Activated T-helper 1 cell treated with anti-CD3 and anti-CD28 coated beads, Interleukin-12 subunit alpha, Interleukin-12 subunit beta, Interleukin-2, Interleukin-4 antibody, amounts not matched to agents 30 ng/mL and 10 ng/mL and 1 ng/mL, durations not matched to agents 14 hours and 24 hours and 36 hours (primary cell): Measurements from ENCODE around the gene PNMA3. TPM values are rescaled to one million over a fixed set of nuclear protein-coding genes. Genes with fewer than 3 reads are reported as not detected.
"Not testable (repeated sequence)": the region's sequence is repeated elsewhere in the genome, so short reads cannot be mapped to it uniquely, and the experiment has no call there.

Experiments
- DNase-seq: peaks from one replicate; pipeline ENCODE4 v3.0.0; 2021; ENCODE audit warnings: low spot score
- H3K27ac Mint-ChIP-seq: one replicate; pipeline ENCODE4 v1.8.0; 2021; ENCODE audit warnings: mild to moderate bottlenecking, mixed read lengths
- H3K27me3 Mint-ChIP-seq: one replicate; pipeline ENCODE4 v1.8.0; 2022; ENCODE audit warnings: mild to moderate bottlenecking, moderate library complexity, mixed read lengths; ENCODE audit not compliant: insufficient read depth
- H3K36me3 Mint-ChIP-seq: one replicate; pipeline ENCODE4 v1.8.0; 2021; ENCODE audit warnings: low read depth, mixed read lengths
- H3K4me1 Mint-ChIP-seq: one replicate; pipeline ENCODE4 v1.8.0; 2021; ENCODE audit warnings: low read depth, mixed read lengths
- H3K4me3 Mint-ChIP-seq: one replicate; pipeline ENCODE4 v1.8.0; 2021; ENCODE audit warnings: mild to moderate bottlenecking, moderate library complexity, mixed read lengths
- H3K9me3 Mint-ChIP-seq: one replicate; pipeline ENCODE4 v1.8.0; 2021; ENCODE audit warnings: mixed read lengths
- intact Hi-C: fragments of 100-400 bp; cut with micrococcal nuclease; formaldehyde crosslinking; loops from one replicate; pipeline ENCODE4 v1.15.1; 2024
- total RNA-seq: library from RNA; stranded (reverse); gene quantifications from 2 replicates; pipeline ENCODE4 v1.2.3, GENCODE V29; 2022

Gene PNMA3
- total RNA-seq, 1 donor from 2014 or later = 0.67 TPM

DNA sequence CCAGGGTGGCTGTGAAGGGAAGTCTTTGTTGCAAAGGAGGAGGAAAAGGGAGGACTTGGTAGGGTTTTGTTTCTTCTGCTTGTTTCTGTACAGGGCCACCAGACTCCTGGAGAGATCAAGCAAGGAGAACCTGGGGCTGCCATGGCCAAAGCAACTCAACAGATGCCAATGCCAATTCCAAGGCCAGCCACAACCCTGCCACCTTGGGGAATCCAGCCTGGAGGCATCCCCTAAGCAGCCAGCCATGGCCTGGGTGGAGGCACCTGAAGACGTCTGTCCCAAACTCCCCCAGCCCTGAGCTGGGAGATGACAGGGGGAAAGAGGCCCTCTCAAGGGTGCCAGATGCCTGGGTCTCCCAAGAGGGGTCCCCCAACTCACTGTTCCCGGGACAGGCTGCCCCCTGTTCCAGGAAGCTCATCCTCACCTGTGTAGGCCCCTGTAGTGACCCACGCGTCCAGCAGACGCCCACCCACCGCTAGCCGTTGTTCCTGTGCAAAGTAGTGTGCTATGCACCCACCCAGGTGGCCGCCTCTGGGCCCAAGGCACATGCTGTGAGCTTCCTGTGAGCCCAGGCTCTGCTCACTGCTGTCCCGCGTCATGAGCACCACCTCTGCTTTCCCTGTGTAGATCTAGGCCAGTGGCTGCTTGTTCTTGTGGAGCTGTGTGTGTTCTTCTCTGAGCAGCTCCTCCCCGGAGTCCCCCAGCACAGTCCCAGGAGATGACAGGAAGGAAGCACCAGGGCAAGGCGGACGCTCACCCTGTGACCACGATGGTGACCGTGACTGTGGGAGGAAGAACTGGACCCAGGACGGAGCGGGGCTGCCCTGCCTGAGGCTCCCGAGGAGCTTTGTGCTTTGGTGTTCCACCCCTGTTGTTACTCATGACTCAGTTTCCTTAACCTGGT is 3.2 kb downstream of the PNMA3 start:
- no peak for DNase-seq
- intact Hi-C loops = no loop called here
- Mint-ChIP-seq H3K27me3 (peaks cover 12% of the 10 kb centered on the region), H3K27ac (no peak overlapping the region), H3K4me1 (no peaks in the 10 kb centered on the region), H3K9me3 (no peaks in the 10 kb centered on the region), H3K36me3 (no peaks in the 10 kb centered on the region), H3K4me3 (no peak overlapping the region)

DNA sequence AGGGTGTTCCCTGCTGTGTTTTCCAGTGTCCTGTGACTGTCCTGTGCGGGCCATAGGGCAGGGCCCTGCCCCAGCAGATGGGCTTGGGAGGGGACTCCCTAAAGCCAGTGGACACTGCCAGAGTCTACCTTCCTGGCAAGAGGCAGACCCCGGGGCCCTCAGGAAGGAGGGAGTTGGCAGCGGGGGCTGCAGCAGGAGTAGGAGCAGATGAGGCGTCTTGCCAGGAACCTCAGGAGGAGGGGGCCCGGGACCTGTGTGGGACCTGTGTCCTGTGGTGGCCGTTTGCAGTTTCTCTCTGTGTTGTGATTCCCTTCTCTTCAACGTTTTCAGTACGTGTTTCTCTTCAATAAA is 3.8 kb downstream of the PNMA3 start:
- intact Hi-C loops = no loop called here
- no peak for DNase-seq
- no peaks in the 10 kb centered on the region for H3K36me3 Mint-ChIP-seq
- no peaks in the 10 kb centered on the region for H3K4me1 Mint-ChIP-seq
- no peak overlapping the region for H3K27ac Mint-ChIP-seq
- H3K4me3 Mint-ChIP-seq = no peak overlapping the region
- peaks cover 12% of the 10 kb centered on the region for H3K27me3 Mint-ChIP-seq
- H3K9me3 Mint-ChIP-seq = no peaks in the 10 kb centered on the region

DNA sequence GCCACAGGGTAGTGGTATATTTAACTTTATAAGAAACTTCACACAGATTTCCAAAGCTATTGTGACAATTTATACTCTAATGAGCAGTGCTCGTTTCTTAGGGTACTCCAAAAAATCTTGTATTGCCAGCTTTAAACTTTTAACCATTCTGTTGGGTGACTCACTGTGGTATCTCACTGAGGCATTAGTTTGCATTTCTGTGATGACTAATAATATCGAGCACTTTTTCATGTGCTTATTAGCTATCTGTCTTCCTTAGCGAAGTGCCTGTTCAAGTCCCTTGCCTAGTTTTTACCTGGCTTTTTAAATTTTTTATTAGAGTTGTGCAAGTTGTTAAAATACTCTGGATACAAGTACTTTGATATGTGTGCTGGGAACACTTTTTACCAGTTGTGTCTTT is 5.5 kb downstream of the PNMA3 start:
- H3K36me3 Mint-ChIP-seq = no peaks in the 10 kb centered on the region

DNA sequence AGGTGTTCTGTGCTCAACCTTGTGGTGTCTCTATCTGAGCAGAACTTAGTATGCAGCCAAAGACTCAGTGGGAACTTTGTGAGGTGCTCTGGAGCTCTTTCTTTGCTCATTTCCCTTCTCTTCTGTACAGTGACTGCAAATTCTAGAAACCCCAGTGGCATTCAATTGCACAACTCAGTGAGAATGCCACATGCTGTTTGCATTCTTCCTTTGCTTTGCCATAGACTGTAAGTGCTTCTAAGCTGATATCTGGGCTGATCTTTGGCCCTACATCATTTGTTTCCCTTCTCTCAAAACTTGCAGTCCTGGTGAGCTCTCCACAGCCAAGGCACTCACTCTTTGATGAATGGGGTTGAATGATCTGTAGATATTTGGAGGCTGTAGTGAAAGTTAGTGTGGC is 7.0 kb downstream of the PNMA3 start:
- H3K36me3 Mint-ChIP-seq = no peaks in the 10 kb centered on the region
- H3K4me3 Mint-ChIP-seq = no peak overlapping the region
- no peak overlapping the region for H3K27ac Mint-ChIP-seq
- no peaks in the 10 kb centered on the region for H3K9me3 Mint-ChIP-seq
- intact Hi-C loops = no loop called here
- no peaks in the 10 kb centered on the region for H3K4me1 Mint-ChIP-seq
- no peak for DNase-seq
- peaks cover 3% of the 10 kb centered on the region for H3K27me3 Mint-ChIP-seq

More for the DNA sequence above, 5.5 kb downstream of the PNMA3 start:
- no peak for DNase-seq
- no peak overlapping the region for H3K27ac Mint-ChIP-seq
- no peak overlapping the region for H3K4me3 Mint-ChIP-seq
- peaks cover 8% of the 10 kb centered on the region for H3K27me3 Mint-ChIP-seq
- intact Hi-C loops = no loop called here
- no peaks in the 10 kb centered on the region for H3K9me3 Mint-ChIP-seq
- no peaks in the 10 kb centered on the region for H3K4me1 Mint-ChIP-seq

DNA sequence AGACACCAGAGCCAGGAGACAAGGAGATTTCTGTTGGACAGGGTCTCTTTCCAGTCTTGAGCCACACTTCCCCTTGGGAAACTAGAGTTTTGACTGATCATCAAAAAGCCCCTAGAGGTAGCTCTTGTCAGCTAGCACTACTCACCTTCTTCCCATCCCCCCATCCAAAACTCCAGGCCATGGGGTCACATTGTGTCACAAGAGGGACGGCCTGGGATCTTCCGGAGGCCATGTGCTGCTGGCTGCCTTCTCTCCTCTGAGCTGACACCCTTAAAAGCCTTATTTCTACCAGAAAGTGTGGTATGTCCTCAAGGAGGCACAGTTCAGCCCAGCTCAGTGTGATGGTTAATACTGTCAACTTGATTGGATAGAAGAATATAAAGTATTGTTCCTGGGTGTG is 7.8 kb downstream of the PNMA3 start:
- no peak overlapping the region for H3K4me3 Mint-ChIP-seq
- H3K27me3 Mint-ChIP-seq = peaks cover 3% of the 10 kb centered on the region
- no peaks in the 10 kb centered on the region for H3K4me1 Mint-ChIP-seq
- no peak overlapping the region for H3K27ac Mint-ChIP-seq
- no peak for DNase-seq
- intact Hi-C loops = no loop called here
- no peaks in the 10 kb centered on the region for H3K9me3 Mint-ChIP-seq
- no peaks in the 10 kb centered on the region for H3K36me3 Mint-ChIP-seq

DNA sequence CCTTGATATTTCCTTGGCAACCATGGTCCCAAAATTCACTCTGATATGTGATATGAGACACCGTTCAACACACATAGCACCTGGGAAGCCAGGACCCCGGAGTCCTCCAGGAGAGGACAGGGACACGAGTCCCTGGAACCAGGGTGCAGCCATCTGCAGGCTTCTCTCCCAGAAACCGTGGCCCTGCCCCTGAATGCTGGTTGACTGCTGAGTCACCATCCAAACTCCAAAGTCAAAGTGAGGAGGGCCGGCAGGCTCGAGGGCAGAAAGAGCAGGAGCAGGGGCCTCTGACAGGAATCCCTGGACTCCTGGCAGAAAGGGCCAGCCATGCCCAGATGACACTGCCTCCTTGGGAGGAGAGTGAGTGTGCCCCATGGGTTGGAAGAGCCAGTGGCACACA is 9.1 kb downstream of the PNMA3 start:
- no peak for DNase-seq
- Mint-ChIP-seq H3K4me3 (no peak overlapping the region), H3K4me1 (no peaks in the 10 kb centered on the region), H3K36me3 (no peaks in the 10 kb centered on the region), H3K27ac (no peak overlapping the region), H3K27me3 (peaks cover 3% of the 10 kb centered on the region), H3K9me3 (no peaks in the 10 kb centered on the region)
- intact Hi-C loops = no loop called here

DNA sequence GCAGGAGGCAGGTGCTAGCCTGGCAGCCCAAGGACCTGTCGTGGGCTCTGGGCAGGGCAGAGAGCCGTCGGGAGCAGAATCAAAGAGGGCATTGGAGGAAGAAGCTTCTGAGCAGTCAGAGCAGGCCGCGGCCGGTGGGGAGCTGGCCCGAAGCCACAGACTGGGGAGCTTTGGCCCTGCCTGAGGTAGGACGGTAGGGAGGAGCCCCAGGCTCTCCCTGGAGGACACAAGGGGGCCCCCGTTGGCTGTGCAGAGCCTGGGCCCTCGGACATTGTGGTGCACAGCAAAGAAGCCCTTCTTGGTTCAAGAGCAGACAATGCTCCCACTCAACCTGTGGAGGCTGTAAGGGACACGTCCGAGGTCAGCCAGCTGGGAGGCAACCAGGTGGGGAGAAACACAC is 10.1 kb downstream of the PNMA3 start:
- H3K36me3 Mint-ChIP-seq = not testable (repeated sequence)

DNA sequence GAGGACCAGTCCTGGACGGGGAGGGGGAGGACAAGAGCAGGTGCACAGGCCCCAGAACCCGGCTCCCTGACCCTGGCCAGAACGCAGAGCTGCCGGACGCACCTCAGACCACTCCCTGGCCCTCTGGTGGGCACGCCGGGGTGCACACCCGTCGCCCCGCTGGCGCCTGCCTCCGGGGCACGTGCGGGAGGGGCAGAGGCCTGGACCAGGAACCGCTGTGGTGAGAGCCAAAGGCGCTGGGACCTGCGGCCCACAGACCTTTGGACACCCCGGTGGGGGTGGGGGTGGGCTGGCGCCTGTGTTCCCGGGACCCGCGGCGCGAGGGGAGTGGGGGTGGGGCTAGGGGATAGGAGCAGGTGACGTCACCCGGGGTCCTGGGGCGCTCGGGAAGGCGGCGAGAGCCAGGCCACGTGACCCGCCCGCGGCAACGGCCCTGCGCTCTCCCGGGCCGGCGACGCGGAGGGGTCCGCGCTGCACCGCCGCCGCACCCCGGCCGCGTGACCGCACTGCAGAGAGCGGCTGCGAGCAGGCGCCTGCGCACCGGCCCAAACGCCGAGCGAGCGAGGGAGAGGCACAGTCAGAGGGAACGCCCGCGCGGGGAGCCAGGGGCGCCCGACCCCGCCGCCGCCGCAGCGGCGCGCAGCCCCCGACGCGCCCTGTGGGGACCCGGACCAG is 15.8 kb downstream of the PNMA3 start, which contains the start of gene PNMA6A:
Gene PNMA6A, plus strand, starts transcription at position 546 of the 675 bp plus-strand sequence. CDS start 609 bp downstream, outside the sequence.
- not testable (repeated sequence) for H3K27me3 Mint-ChIP-seq, H3K36me3 Mint-ChIP-seq, H3K4me3 Mint-ChIP-seq

More for the DNA sequence above, 10.1 kb downstream of the PNMA3 start:
- H3K27me3 Mint-ChIP-seq, H3K4me1 Mint-ChIP-seq, H3K9me3 Mint-ChIP-seq, H3K4me3 Mint-ChIP-seq, intact Hi-C loops, H3K27ac Mint-ChIP-seq, DNase-seq: not testable (repeated sequence)

DNA sequence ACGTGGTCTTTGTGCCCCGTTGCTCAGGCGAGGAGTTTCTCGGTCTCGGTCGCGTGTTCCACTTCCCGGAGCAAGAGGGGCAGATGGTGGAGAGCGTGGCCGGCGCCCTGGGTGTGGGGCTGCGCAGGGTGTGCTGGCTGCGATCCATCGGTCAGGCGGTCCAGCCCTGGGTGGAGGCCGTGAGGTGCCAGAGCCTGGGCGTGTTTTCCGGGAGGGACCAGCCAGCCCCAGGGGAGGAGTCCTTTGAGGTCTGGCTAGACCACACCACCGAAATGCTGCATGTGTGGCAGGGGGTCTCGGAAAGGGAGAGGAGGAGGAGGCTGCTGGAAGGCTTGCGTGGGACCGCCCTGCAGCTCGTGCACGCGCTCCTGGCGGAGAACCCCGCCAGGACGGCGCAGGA is 17.1 kb downstream of the PNMA3 start:
- H3K27me3 Mint-ChIP-seq, DNase-seq, H3K4me1 Mint-ChIP-seq, H3K36me3 Mint-ChIP-seq, intact Hi-C loops, H3K4me3 Mint-ChIP-seq, H3K27ac Mint-ChIP-seq, H3K9me3 Mint-ChIP-seq: not testable (repeated sequence)

More for the DNA sequence above, 15.8 kb downstream of the PNMA3 start, which contains the start of gene PNMA6A:
- H3K4me1 Mint-ChIP-seq, DNase-seq, H3K9me3 Mint-ChIP-seq, H3K27ac Mint-ChIP-seq, intact Hi-C loops: not testable (repeated sequence)

DNA sequence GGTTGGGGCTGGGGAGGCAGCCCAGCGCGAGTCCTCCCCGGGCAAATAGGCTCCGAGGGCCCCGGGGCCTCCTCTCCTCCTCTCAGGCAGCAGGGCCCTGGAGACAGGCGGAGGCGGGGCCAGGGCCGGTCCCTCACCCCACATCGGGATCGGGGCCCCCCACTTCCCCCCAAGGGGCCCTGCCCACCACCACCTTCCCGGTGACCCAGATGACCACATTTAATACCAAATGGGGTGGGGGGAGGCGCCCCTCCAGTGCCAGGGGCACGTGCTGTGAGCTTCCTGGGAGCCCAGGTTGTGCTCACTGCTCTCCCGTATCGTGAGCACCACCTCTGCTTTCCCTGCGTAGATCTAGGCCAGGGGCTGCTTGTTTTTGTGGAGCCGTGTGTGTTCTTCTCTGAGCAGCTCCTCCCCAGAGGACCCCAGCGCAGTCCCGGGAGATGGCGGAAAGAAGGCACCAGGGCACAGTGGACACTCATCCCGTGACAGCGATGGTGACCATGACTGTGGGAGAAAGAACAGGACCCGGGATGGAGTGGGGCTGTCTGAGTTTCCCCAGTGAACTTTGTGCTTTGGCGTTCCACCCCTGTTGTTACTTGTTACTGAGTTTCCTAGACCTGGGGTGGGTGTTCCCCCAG is 18.1 kb downstream of the PNMA3 start:
- no peaks in the 10 kb centered on the region for H3K36me3 Mint-ChIP-seq
- no peak for DNase-seq
- H3K4me3 Mint-ChIP-seq = no peak overlapping the region
- no peaks in the 10 kb centered on the region for H3K4me1 Mint-ChIP-seq
- no peaks in the 10 kb centered on the region for H3K9me3 Mint-ChIP-seq
- intact Hi-C loops = no loop called here
- H3K27me3 Mint-ChIP-seq = no peaks in the 10 kb centered on the region
- H3K27ac Mint-ChIP-seq = no peak overlapping the region

DNA sequence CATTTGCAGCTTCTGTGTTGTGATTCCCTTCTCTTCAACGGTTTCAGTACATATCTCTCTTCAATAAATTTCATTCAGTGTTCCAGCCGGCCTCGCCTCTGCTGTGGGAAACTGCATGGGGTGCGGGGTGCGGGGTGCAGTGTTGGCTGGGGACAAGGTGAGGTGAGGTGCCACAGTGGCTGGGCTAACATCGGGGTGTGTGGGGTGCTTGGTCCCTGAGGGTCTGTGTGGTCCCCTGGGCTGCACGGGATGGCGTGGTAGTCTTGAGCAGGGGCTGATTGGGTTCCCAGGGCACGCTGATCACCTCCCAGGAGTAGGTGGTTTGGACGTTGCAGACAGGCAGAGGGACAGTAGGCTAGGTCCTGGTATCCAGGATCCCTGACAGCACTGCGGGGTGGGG is 18.7 kb downstream of the PNMA3 start:
- H3K4me1 Mint-ChIP-seq = no peaks in the 10 kb centered on the region
- DNase-seq = no peak
- no peaks in the 10 kb centered on the region for H3K27me3 Mint-ChIP-seq
- H3K27ac Mint-ChIP-seq = no peak overlapping the region
- H3K4me3 Mint-ChIP-seq = peak overlapping the region; percentile 7
- no peaks in the 10 kb centered on the region for H3K36me3 Mint-ChIP-seq
- intact Hi-C loops = no loop called here
- H3K9me3 Mint-ChIP-seq = no peaks in the 10 kb centered on the region

DNA sequence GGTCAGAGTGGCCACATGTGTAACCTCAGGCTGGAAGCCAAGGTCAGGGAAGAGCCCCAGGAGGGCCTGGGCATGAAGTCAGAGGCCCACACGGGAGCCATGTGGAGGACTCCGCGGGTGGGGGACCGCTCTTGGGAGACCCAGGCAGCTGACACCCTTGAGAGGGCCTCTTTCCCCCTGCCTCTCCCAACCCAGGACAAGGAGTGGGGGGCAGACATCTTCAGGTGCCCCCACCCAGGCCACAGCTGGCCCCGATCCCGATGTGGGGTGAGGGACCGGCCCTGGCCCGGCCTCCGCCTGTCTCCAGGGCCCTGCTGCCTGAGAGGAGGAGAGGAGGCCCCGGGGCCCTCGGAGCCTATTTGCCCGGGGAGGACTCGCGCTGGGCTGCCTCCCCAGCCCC is 19.1 kb downstream of the PNMA3 start:
- H3K36me3 Mint-ChIP-seq = no peaks in the 10 kb centered on the region
- intact Hi-C loops = no loop called here
- no peak overlapping the region for H3K4me3 Mint-ChIP-seq
- H3K27me3 Mint-ChIP-seq = no peaks in the 10 kb centered on the region
- H3K27ac Mint-ChIP-seq = no peak overlapping the region
- no peaks in the 10 kb centered on the region for H3K9me3 Mint-ChIP-seq
- no peak for DNase-seq
- H3K4me1 Mint-ChIP-seq = no peaks in the 10 kb centered on the region
